ENCODE measurements around the gene CALR. TPM values are rescaled to one million over a fixed set of nuclear protein-coding genes. Genes with fewer than 3 reads are reported as not detected.

The CALR gene
- polyA plus RNA-seq, 3 donors: 842 to 975 (median 894) TPM

DNA sequence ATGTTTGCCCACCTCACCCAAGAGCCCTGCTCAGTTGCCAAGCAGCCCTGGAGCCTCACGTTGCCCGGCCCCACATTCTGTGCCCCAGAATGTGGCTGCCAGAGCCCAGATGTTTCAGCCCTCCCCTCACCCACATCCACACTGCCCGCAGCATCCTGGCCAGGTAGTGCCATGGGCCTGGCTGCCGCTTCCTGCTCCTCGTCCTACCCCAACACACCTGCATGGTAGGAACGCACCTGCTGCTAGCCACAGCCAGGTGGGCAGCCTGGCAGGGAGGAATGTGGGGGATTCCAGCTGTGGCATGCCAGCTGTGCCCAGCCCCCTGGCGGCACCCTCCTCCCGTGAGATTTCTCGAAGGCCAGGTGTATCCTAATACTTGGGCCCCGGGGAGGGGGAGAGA is 49.4 kb downstream of the CALR start:
- DNase-seq (ENCODE audit: extremely low read depth in 1 of 11, low read depth in 9 of 11, low spot score in 4 of 11): no peak

DNA sequence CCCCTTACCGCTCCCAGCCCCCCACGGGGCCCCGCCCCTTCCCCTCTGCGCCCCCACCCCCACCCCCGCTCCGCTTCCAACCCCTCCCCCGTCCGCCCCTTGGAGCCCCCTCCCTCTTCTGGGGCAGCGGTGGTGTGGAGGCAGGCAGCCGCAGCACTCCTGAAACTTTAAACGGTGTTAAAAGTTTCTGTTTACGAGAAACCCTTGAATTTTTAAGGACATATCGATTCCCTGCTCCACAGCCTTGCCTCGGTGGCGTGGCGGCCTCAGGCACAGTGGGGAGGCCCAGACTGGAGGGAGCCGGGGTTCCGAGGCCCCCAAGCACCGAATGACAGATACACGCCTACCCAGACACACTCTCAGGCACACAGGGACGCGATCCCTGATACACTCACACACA is 52.0 kb downstream of the CALR start:
- no peak for DNase-seq (ENCODE audit: extremely low read depth in 1 of 11, low read depth in 9 of 11, low spot score in 4 of 11)

DNA sequence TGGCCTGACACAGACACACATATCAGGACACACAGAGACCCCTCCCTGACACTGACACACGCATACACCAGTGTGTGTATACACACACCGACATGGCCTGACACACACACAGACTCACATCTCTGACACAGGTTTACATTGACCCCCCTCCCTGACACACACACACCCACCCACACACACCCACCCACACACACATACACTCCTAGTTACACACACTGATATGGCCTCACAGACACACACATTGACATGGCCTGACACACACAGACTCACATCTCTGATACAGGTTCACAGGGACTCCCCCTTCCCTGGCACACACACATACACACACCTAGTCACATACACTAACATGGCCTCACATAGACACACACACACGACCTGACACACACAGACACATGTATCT is 52.4 kb downstream of the CALR start:
- no peak for DNase-seq (ENCODE audit: extremely low read depth in 1 of 11, low read depth in 9 of 11, low spot score in 4 of 11)

DNA sequence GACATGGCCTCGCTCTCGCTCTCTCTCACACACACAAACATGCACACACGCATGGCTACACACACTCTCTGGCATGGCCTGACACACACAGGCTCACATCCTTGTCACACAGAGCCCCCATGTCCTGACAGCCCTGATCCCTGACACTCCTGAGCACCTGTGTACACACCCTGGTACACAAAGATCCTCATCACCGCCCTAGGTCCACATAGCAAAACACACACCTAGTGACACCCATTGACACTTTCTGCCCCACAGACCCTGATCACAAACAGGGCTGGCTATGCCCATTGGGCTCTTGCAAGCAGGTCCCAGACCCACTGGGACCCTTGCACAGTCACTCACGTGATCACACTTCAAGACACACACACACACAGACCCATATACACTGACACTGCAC is 52.9 kb downstream of the CALR start:
- no peak for DNase-seq (ENCODE audit: extremely low read depth in 1 of 11, low read depth in 9 of 11, low spot score in 4 of 11)

DNA sequence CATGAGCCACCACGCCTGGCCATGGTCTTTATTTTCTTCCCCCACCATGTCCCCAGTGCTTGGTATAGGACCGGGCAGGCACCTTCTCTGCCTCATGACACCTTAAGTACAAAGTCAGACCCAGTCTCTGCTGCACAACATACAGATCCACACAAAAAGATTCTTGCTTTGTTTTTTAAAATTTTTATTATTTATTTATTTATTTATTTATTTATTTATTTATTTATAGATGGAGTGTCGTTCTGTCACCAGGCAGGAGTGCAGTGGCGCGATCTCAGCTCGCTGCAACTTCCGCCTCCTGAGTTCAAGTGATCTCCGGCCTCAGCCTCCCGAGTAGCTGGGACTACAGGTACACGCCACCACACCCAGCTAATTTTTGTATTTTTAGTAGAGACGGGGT is 54.3 kb downstream of the CALR start:
- DNase-seq (ENCODE audit: extremely low read depth in 1 of 11, low read depth in 9 of 11, low spot score in 4 of 11): no peak

DNA sequence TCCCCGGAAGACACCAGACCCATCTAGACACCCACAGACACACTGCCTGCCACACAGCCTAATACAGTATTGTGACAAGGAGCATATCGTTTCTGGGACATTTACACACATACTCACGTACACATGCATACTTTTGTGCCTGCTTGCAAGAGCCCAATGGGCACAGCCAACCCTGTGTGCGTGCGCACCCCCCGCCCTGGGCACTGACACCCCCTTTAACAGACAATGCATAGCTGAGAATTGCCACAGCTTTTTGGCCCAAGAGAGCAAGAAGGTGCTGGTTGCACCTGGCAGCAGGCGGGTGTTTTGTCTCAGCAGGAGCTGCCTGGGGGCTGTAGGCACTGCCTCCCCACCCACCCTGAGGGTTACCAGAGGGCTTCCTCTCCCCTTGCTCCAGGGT is 55.2 kb downstream of the CALR start:
- DNase-seq (ENCODE audit: extremely low read depth in 1 of 11, low read depth in 9 of 11, low spot score in 4 of 11): no peak

Other genes starting within 250 kb of the CALR start
- gene FBXW9, start 242.0 kb upstream of the CALR start, polyA plus RNA-seq (ENCODE audit: insufficient read length in 3 of 3): 10 to 100 TPM; 12.2 to 17.0 (median 15.1) TPM
- 10 to 100 TPM; 66.7 to 81.9 (median 79.3) TPM for gene TNPO2, start 214.7 kb upstream of the CALR start, polyA plus RNA-seq (ENCODE audit: insufficient read length in 3 of 3)
- 100 to 1,000 TPM; 150 to 204 (median 184) TPM for gene TRIR, start 203.9 kb upstream of the CALR start, polyA plus RNA-seq (ENCODE audit: insufficient read length in 3 of 3)
- gene GET3, start 201.1 kb upstream of the CALR start, polyA plus RNA-seq (ENCODE audit: insufficient read length in 3 of 3): 10 to 100 TPM; 76.6 to 94.6 (median 82.7) TPM
- gene BEST2, start 186.8 kb upstream of the CALR start, polyA plus RNA-seq (ENCODE audit: insufficient read length in 3 of 3): under 1 TPM; 0.08 to 0.13 (median 0.09) TPM
- gene HOOK2, start 163.1 kb upstream of the CALR start, polyA plus RNA-seq (ENCODE audit: insufficient read length in 3 of 3): 10 to 100 TPM; 43.8 to 89.3 (median 56.4) TPM
- gene JUNB, start 147.1 kb upstream of the CALR start, polyA plus RNA-seq (ENCODE audit: insufficient read length in 3 of 3): 10 to 100 TPM; 32.8 to 50.1 (median 44.2) TPM
- gene PRDX2, start 136.8 kb upstream of the CALR start, polyA plus RNA-seq (ENCODE audit: insufficient read length in 3 of 3): 100 to 1,000 TPM; 283 to 360 (median 327) TPM
- gene THSD8, start 136.5 kb upstream of the CALR start, polyA plus RNA-seq (ENCODE audit: insufficient read length in 3 of 3): 1 to 10 TPM; 4.7 to 9.0 (median 6.7) TPM
- gene RNASEH2A, start 132.0 kb upstream of the CALR start, polyA plus RNA-seq (ENCODE audit: insufficient read length in 3 of 3): 10 to 100 TPM; 29.4 to 44.1 (median 34.0) TPM
- under 1 TPM in 1 of 3 donors, not detected in 2; 0.14 TPM for gene RTBDN, start 104.0 kb upstream of the CALR start, polyA plus RNA-seq (ENCODE audit: insufficient read length in 3 of 3)
- gene MAST1, start 100.1 kb upstream of the CALR start, polyA plus RNA-seq (ENCODE audit: insufficient read length in 3 of 3): 1 to 10 TPM; 1.0 to 1.3 (median 1.1) TPM
- gene DNASE2, start 57.2 kb upstream of the CALR start, polyA plus RNA-seq (ENCODE audit: insufficient read length in 3 of 3): 10 to 100 TPM; 10.2 to 12.6 (median 11.7) TPM
- gene KLF1, start 51.4 kb upstream of the CALR start, polyA plus RNA-seq (ENCODE audit: insufficient read length in 3 of 3): under 1 TPM; 0.27 to 0.59 (median 0.32) TPM
- gene GCDH, start 47.4 kb upstream of the CALR start, polyA plus RNA-seq (ENCODE audit: insufficient read length in 3 of 3): 10 to 100 TPM; 31.9 to 38.3 (median 33.4) TPM
- 1 to 10 TPM; 3.0 to 4.5 (median 3.1) TPM for gene SYCE2, start 19.3 kb upstream of the CALR start, polyA plus RNA-seq (ENCODE audit: insufficient read length in 3 of 3)
- 10 to 100 TPM; 41.2 to 58.6 (median 52.8) TPM for gene FARSA, start 4.9 kb upstream of the CALR start, polyA plus RNA-seq (ENCODE audit: insufficient read length in 3 of 3)
- 10 to 100 TPM; 63.4 to 87.5 (median 85.0) TPM for gene RAD23A, start 7.3 kb downstream of the CALR start, polyA plus RNA-seq (ENCODE audit: insufficient read length in 3 of 3)
- gene GADD45GIP1, start 18.6 kb downstream of the CALR start, polyA plus RNA-seq (ENCODE audit: insufficient read length in 3 of 3): 10 to 100 TPM; 27.4 to 45.9 (median 40.6) TPM
- gene DAND5, start 31.0 kb downstream of the CALR start, polyA plus RNA-seq (ENCODE audit: insufficient read length in 3 of 3): under 1 TPM in 2 of 3 donors, not detected in 1; 0.07 to 0.18 TPM
- gene NFIX, start 56.9 kb downstream of the CALR start, polyA plus RNA-seq (ENCODE audit: insufficient read length in 3 of 3): 10 to 100 TPM; 12.0 to 21.6 (median 21.3) TPM
- gene LYL1, start 164.2 kb downstream of the CALR start, polyA plus RNA-seq (ENCODE audit: insufficient read length in 3 of 3): 1 to 10 TPM; 3.9 to 7.8 (median 5.5) TPM
- gene TRMT1, start 178.1 kb downstream of the CALR start, polyA plus RNA-seq (ENCODE audit: insufficient read length in 3 of 3): 10 to 100 TPM; 37.1 to 39.2 (median 37.2) TPM
- 10 to 100 TPM; 21.2 to 34.0 (median 30.5) TPM for gene NACC1, start 179.7 kb downstream of the CALR start, polyA plus RNA-seq (ENCODE audit: insufficient read length in 3 of 3)
- 10 to 100 TPM; 51.2 to 70.8 (median 60.4) TPM for gene STX10, start 211.8 kb downstream of the CALR start, polyA plus RNA-seq (ENCODE audit: insufficient read length in 3 of 3)
- gene IER2, start 211.8 kb downstream of the CALR start, polyA plus RNA-seq (ENCODE audit: insufficient read length in 3 of 3): 100 to 1,000 TPM in 2 of 3 donors, 10 to 100 TPM in 1; 97.6 to 118 (median 114) TPM

All from renal cortex interstitium (tissue), 11 donors.